ENCODE measurements around the gene C20orf96. TPM values are rescaled to one million over a fixed set of nuclear protein-coding genes. Genes with fewer than 3 reads are reported as not detected.

The C20orf96 gene
- total and polyA plus RNA-seq, 7 donors, result 2.1 to 8.5 (median 5.3) TPM

DNA sequence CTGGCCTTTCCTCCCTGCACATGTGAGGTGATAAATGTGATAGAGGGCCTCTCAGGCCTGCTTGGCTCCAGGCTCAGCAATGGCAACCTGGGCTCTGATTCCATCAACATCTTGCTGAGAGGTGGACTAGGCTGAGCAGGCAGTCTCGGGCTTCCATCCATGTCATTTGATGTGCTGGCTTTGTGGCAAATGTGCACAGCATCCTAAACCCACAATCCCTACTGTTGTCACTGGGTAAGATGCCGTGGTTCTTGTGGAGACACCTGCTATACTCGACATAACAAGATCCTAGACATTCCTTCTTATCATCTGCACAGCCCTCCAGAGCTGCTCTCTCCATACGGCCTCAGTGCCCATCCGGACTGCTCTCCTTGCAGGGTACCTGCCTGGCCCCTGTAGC lies 4.1 kb upstream of the C20orf96 start:
- intact Hi-C loops (cut with DNase I), result no loop called here
- WGBS, 2 donors, result 90 to 92% methylated on average over 5 of the region's 5 CpGs

DNA sequence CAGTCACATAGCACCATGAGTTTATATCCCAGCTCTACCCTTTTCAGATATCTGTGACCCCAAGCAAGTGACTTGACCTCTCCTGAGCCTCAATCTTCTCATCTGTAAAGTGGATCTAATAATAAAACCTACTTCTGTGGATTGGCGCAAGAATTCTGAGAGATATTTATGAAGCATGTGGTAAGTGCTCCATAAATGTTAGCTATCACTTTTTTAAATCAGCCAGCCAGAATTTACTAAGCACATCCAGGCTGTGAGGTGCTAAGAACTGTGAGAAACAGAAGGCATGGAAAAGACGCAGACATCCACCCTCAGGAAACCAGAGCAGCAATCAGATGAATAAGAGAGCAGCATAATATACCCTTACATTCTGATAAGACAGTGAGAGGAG lies 862 bp downstream of the C20orf96 start:
- no peak for DNase-seq
- no peaks in the 10 kb centered on the region for H3K27me3 ChIP-seq
- H3K4me1 ChIP-seq, result peaks cover 0 to 18% (median 10%) of the 10 kb centered on the region in 4 donors
- intact Hi-C loops (cut with DNase I), result loop anchor here (1.0 kb wide), 1 partner anchor 38 kb away; no protein-coding TSS in a partner anchor
- no peaks in the 10 kb centered on the region for H3K9me3 ChIP-seq
- TF ChIP-seq POLR2A (IDR thresholded peaks at IDR 0.05) (no peak), POLR2AphosphoS5 (IDR thresholded peaks at IDR 0.05) (no peak), EP300 (IDR thresholded peaks at IDR 0.05) (no peak)
- TF ChIP-seq, protein P1, sequence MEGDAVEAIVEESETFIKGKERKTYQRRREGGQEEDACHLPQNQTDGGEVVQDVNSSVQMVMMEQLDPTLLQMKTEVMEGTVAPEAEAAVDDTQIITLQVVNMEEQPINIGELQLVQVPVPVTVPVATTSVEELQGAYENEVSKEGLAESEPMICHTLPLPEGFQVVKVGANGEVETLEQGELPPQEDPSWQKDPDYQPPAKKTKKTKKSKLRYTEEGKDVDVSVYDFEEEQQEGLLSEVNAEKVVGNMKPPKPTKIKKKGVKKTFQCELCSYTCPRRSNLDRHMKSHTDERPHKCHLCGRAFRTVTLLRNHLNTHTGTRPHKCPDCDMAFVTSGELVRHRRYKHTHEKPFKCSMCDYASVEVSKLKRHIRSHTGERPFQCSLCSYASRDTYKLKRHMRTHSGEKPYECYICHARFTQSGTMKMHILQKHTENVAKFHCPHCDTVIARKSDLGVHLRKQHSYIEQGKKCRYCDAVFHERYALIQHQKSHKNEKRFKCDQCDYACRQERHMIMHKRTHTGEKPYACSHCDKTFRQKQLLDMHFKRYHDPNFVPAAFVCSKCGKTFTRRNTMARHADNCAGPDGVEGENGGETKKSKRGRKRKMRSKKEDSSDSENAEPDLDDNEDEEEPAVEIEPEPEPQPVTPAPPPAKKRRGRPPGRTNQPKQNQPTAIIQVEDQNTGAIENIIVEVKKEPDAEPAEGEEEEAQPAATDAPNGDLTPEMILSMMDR (IDR thresholded peaks at IDR 0.05), result no peak
- H3K27ac ChIP-seq, result peak overlapping the region; percentile 80 to 87 (median 86)
- H3K36me3 ChIP-seq, result no peaks in the 10 kb centered on the region
- H3K4me3 ChIP-seq, result peak overlapping the region; percentile 48 to 72 (median 62)
- WGBS, 2 donors, result 27 to 49% methylated on average over 2 of the region's 2 CpGs

More for the DNA sequence above, 4.1 kb upstream of the C20orf96 start:
- Histone ChIP-seq H3K27me3 (no peaks in the 10 kb centered on the region), H3K36me3 (no peaks in the 10 kb centered on the region), H3K9me3 (no peaks in the 10 kb centered on the region), H3K27ac (no peak overlapping the region), H3K4me3 (no peak overlapping the region), H3K4me1 (peaks cover 0 to 32% (median 29%) of the 10 kb centered on the region in 4 donors)
- no peak for DNase-seq
- no peak for TF ChIP-seq POLR2AphosphoS5 (IDR thresholded peaks at IDR 0.05)
- TF ChIP-seq POLR2A (IDR thresholded peaks at IDR 0.05), result no peak
- TF ChIP-seq EP300 (IDR thresholded peaks at IDR 0.05), result no peak

DNA sequence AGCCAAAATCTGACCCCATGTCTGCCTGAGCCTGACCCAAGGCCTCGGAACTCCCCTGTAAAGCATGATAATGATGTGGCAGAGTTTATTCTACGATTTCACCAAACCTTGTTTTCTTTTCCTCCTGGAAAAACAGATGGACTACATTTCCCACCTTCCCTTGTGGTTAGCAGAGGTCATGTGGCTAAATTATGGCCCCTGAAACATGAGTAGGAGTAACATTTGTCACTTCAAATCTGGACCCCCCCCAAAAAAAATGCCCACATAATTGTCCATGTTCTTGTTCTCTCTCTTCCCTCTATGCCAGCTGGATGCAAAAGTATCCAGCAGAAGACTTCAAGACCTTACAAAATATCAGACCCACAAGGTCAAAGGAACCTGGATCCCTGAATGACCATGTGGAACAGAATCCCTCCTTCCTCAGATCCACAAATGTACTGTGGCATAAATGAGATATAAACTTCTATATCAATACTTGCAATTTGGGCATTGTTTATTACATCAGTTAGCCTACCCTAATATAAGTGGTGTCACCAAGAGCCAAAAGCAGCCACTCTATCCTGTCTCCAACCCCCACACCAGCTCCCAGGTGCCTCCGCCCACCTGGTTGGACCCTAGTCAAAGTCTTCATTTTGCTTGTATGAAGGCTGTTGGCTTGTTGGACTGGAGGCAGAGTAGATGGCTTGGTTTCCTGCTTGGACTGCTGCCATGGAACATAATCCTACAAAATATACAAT lies 1.4 kb downstream of the C20orf96 start:
- Histone ChIP-seq H3K27me3 (no peaks in the 10 kb centered on the region), H3K4me1 (peaks cover 0 to 18% (median 10%) of the 10 kb centered on the region in 4 donors), H3K36me3 (no peaks in the 10 kb centered on the region), H3K27ac (peak overlapping the region in 1 of 4 donors; percentile 84), H3K4me3 (peak overlapping the region in 2 of 4 donors; percentile 62 to 72), H3K9me3 (no peaks in the 10 kb centered on the region)
- intact Hi-C loops (cut with DNase I), result no loop called here
- TF ChIP-seq, protein P1 (IDR thresholded peaks at IDR 0.05), result no peak
- TF ChIP-seq POLR2A (IDR thresholded peaks at IDR 0.05) (no peak), POLR2AphosphoS5 (IDR thresholded peaks at IDR 0.05) (no peak), EP300 (IDR thresholded peaks at IDR 0.05) (no peak)
- 77 to 82% methylated on average over 3 of the region's 3 CpGs for WGBS, 2 donors
- no peak for DNase-seq

DNA sequence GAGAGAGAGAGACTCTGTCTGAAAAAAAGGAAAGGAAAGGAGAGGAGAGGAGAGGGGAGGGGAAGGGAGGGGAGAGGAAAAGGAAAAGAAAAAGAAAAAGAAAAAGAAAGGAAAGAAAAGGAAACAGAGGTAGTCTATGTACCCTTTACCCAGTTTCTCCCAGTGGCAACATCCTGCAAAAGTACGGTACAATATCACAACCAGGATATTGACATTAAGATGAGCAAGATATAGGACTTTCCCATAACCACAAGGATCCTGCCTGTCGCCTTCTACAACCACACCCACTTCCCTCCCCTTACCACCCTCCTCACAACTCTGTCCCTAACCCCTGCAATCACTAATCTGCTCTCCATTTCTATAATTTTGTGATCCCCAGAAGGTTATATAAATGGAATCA lies 4.0 kb downstream of the C20orf96 start:
- 64 to 67% methylated on average over 2 of the region's 2 CpGs for WGBS, 2 donors
- intact Hi-C loops (cut with DNase I), result no loop called here

DNA sequence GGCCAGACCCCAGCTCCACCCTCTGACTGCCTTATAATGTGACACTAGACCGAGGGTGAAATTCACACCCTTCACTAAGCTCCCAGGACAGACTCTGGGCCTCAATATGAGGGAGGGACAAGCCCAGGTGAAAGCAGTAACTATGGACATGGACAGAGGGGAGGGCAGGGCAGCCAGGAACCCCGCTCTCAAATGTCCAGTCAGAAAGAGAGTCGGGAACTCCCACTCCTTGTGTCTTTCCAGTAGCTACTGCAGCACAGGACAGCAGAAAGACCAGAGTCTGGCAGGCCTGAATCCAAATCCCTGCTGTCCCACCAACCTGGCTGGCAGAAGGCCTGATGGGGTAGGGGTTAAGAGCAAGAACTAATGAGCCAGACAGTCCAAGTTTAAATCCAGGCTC lies 6.4 kb downstream of the C20orf96 start:
- TF ChIP-seq POLR2A (IDR thresholded peaks at IDR 0.05) (no peak), POLR2AphosphoS5 (IDR thresholded peaks at IDR 0.05) (no peak), EP300 (IDR thresholded peaks at IDR 0.05) (no peak)
- TF ChIP-seq, protein P1 (IDR thresholded peaks at IDR 0.05), result no peak
- intact Hi-C loops (cut with DNase I), result no loop called here
- no peak overlapping the region for H3K27ac ChIP-seq
- 57 to 63% methylated on average over 3 of the region's 3 CpGs for WGBS, 2 donors
- H3K27me3 ChIP-seq, result no peaks in the 10 kb centered on the region
- no peak overlapping the region for H3K4me3 ChIP-seq
- peaks cover 0 to 10% (median 2%) of the 10 kb centered on the region in 4 donors for H3K36me3 ChIP-seq
- DNase-seq, result no peak
- no peaks in the 10 kb centered on the region for H3K4me1 ChIP-seq
- no peaks in the 10 kb centered on the region for H3K9me3 ChIP-seq

More for the DNA sequence above, 4.0 kb downstream of the C20orf96 start:
- peaks cover 0 to 18% (median 10%) of the 10 kb centered on the region in 4 donors for H3K4me1 ChIP-seq
- TF ChIP-seq, protein P1 (IDR thresholded peaks at IDR 0.05), result no peak
- TF ChIP-seq POLR2AphosphoS5 (IDR thresholded peaks at IDR 0.05) (no peak), EP300 (IDR thresholded peaks at IDR 0.05) (no peak), POLR2A (IDR thresholded peaks at IDR 0.05) (no peak)
- H3K4me3 ChIP-seq, result no peak overlapping the region
- H3K27me3 ChIP-seq, result no peaks in the 10 kb centered on the region
- no peak for DNase-seq
- peaks cover 0 to 3% (median 1%) of the 10 kb centered on the region in 4 donors for H3K36me3 ChIP-seq
- H3K27ac ChIP-seq, result no peak overlapping the region
- H3K9me3 ChIP-seq, result no peaks in the 10 kb centered on the region

All from sigmoid colon (tissue), 7 donors.